Keratinocyte (primary cell): ENCODE data around the gene SAXO1. TPM values are rescaled to one million over a fixed set of nuclear protein-coding genes. Genes with fewer than 3 reads are reported as not detected.

Experiments
- DNase-seq: peaks from one replicate; pipeline ENCODE4 v3.0.0-alpha.2; 2011; ENCODE audit warnings: low read depth, missing footprints, low spot score
- FAIRE-seq: peaks from 2 replicates; lab custom pipeline; 2011; peaks lifted over from hg19 to GRCh38; lab: Jason Lieb, UNC
- H2AFZ ChIP-seq: 2 replicates; pipeline ENCODE4 v1.6.0; 2012; ENCODE audit warnings: low read length, control low read depth, inconsistent platforms; ENCODE audit not compliant: control insufficient read depth
- H3K27ac ChIP-seq: 2 replicates; pipeline ENCODE4 v1.5.1; 2011; ENCODE audit warnings: low read length; ENCODE audit not compliant: control insufficient read depth, insufficient read depth
- H3K27me3 ChIP-seq: 3 replicates; pipeline ENCODE4 v1.6.0; 2011; ENCODE audit warnings: low read length; ENCODE audit not compliant: control insufficient read depth, insufficient read depth; ENCODE audit errors: extremely low read depth
- H3K36me3 ChIP-seq, 2 experiments: 2 replicates in 1 of 2; 3 replicates in 1 of 2; pipeline ENCODE4 v1.5.1; 2011; ENCODE audit warnings: low read length in 2 of 2, mild to moderate bottlenecking in 1 of 2; ENCODE audit not compliant: control insufficient read depth in 2 of 2, insufficient read depth in 2 of 2; ENCODE audit errors: extremely low read depth in 1 of 2
- H3K4me1 ChIP-seq: 3 replicates; pipeline ENCODE4 v1.5.1; 2011; ENCODE audit warnings: low read length; ENCODE audit not compliant: control insufficient read depth, insufficient read depth; ENCODE audit errors: extremely low read depth
- H3K4me2 ChIP-seq: 3 replicates; pipeline ENCODE4 v1.6.0; 2011; ENCODE audit warnings: low read depth, low read length; ENCODE audit not compliant: control insufficient read depth, insufficient read depth; ENCODE audit errors: extremely low read depth
- H3K4me3 ChIP-seq, 3 experiments: fragments of 200-600 bp in 1 of 3; sonication (generic) in 1 of 3; 2 replicates in 2 of 3; 3 replicates in 1 of 3; pipeline ENCODE4 v1.5.1; 2011 to 2016; ENCODE audit warnings: low read length in 3 of 3, mild to moderate bottlenecking in 3 of 3, control low read depth in 2 of 3, inconsistent platforms in 1 of 3, low read depth in 1 of 3, mixed read lengths in 1 of 3, mixed run types in 1 of 3, moderate library complexity in 1 of 3; ENCODE audit not compliant: control insufficient read depth in 2 of 3, insufficient read depth in 2 of 3; ENCODE audit errors: extremely low read depth in 1 of 3
- H3K79me2 ChIP-seq: 2 replicates; pipeline ENCODE4 v1.6.0; 2012; ENCODE audit warnings: low read length; ENCODE audit not compliant: control insufficient read depth, insufficient read depth
- H3K9ac ChIP-seq: 3 replicates; pipeline ENCODE4 v1.6.0; 2011; ENCODE audit warnings: low read length; ENCODE audit not compliant: control insufficient read depth, insufficient read depth; ENCODE audit errors: extremely low read depth
- H3K9me1 ChIP-seq: 3 replicates; pipeline ENCODE4 v1.6.0; 2011; ENCODE audit warnings: low read length; ENCODE audit not compliant: control insufficient read depth, insufficient read depth; ENCODE audit errors: extremely low read depth
- H3K9me3 ChIP-seq: 2 replicates; pipeline ENCODE4 v1.5.1; 2012; ENCODE audit warnings: low read depth, low read length; ENCODE audit not compliant: control insufficient read depth
- H4K20me1 ChIP-seq: 3 replicates; pipeline ENCODE4 v1.6.0; 2011; ENCODE audit warnings: low read length; ENCODE audit not compliant: control insufficient read depth, insufficient read depth; ENCODE audit errors: extremely low read depth
- EZH2 ChIP-seq: IDR thresholded peaks from one replicate; pipeline ENCODE4 v1.6.1; 2012; ENCODE audit warnings: inconsistent platforms, mild to moderate bottlenecking, low read length, moderate library complexity
- dilution Hi-C: fragments of 300-500 bp; cut with MboI; formaldehyde crosslinking; loops from one replicate; pipeline ENCODE4 v1.7.0; 2020; ENCODE audit warnings: low sequenced_read_pairs; ENCODE audit not compliant: extremely low pct_ligation_motif_present
- polyA plus RNA-seq, 5 experiments: library from polyadenylated mRNA; depleted of rRNA in 3 of 5; stranded (reverse) in 3 of 5; stranded (forward) in 1 of 5; unstranded in 1 of 5; fragments of >200 nt; gene quantifications; 1 replicate in 1 of 5; 2 replicates in 3 of 5; 3 replicates in 1 of 5; pipeline versions ENCODE4 v1.2.1 to v1.2.3, GENCODE V29; 2011 to 2012; ENCODE audit warnings: missing spikeins in 2 of 5, low read depth in 1 of 5, low replicate concordance in 1 of 5
- TF ChIP-seq, protein P1 (sequence below), 3 experiments: IDR thresholded peaks in 1 of 3; conservative IDR thresholded peaks in 1 of 3; optimal IDR thresholded peaks in 1 of 3; 2 replicates in 2 of 3; 3 replicates in 1 of 3; pipeline versions ENCODE3 to v1.5.1; 2011; ENCODE audit warnings: low read length in 3 of 3, mild to moderate bottlenecking in 3 of 3, moderate library complexity in 2 of 3, control low read depth in 1 of 3, inconsistent platforms in 1 of 3; ENCODE audit not compliant: insufficient read depth in 2 of 3; ENCODE audit errors: extremely low read depth in 1 of 3

SAXO1 gene
- polyA plus RNA-seq, 1 donor (not counting 4 experiments of a cell fraction or from before 2014, with no cell fraction given), result not detected

DNA sequence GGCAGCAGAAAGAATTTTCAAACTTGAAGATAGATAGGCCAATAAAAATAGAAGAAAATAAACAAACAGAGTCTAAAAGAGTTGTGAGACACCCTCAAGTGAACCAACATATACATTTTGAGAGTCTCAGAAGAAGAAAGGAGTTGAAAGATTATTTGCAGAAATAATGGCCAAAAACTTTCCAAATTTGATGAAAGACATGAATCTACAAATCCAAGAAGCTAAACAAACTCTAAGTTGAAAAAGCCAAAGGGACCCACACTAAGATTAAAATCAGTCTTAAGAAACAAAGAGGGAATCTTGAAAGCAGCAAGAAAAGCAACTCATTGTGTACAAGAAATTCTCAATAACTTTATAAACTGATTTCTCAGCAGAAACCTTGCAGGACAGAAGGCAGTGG, 137.0 kb downstream of the SAXO1 start:
- H3K9me3 ChIP-seq, result no peaks in the 10 kb centered on the region
- no peaks in the 10 kb centered on the region for H3K36me3 ChIP-seq
- H3K9ac ChIP-seq, result no peak overlapping the region
- no peak overlapping the region for H3K4me2 ChIP-seq
- no peaks in the 10 kb centered on the region for H3K9me1 ChIP-seq
- no peaks in the 10 kb centered on the region for H4K20me1 ChIP-seq
- H3K27ac ChIP-seq, result no peak overlapping the region
- H3K4me1 ChIP-seq, result no peaks in the 10 kb centered on the region
- no peak overlapping the region for H2AFZ ChIP-seq
- no peak for DNase-seq
- H3K79me2 ChIP-seq, result no peaks in the 10 kb centered on the region
- FAIRE-seq, result no peak
- TF ChIP-seq, protein P1, sequence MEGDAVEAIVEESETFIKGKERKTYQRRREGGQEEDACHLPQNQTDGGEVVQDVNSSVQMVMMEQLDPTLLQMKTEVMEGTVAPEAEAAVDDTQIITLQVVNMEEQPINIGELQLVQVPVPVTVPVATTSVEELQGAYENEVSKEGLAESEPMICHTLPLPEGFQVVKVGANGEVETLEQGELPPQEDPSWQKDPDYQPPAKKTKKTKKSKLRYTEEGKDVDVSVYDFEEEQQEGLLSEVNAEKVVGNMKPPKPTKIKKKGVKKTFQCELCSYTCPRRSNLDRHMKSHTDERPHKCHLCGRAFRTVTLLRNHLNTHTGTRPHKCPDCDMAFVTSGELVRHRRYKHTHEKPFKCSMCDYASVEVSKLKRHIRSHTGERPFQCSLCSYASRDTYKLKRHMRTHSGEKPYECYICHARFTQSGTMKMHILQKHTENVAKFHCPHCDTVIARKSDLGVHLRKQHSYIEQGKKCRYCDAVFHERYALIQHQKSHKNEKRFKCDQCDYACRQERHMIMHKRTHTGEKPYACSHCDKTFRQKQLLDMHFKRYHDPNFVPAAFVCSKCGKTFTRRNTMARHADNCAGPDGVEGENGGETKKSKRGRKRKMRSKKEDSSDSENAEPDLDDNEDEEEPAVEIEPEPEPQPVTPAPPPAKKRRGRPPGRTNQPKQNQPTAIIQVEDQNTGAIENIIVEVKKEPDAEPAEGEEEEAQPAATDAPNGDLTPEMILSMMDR (optimal IDR thresholded peaks at IDR 0.05 in 1 of 3, IDR thresholded peaks at IDR 0.05 in 1 of 3, conservative IDR thresholded peaks at IDR 0.05 in 1 of 3; ENCODE audit: extremely low read depth in 1 of 3, insufficient read depth in 2 of 3, low read length in 3 of 3), result no peak
- no peak for TF ChIP-seq EZH2
- H3K27me3 ChIP-seq, result no peaks in the 10 kb centered on the region
- no peak overlapping the region for H3K4me3 ChIP-seq
- dilution Hi-C loops, result no loop called here

DNA sequence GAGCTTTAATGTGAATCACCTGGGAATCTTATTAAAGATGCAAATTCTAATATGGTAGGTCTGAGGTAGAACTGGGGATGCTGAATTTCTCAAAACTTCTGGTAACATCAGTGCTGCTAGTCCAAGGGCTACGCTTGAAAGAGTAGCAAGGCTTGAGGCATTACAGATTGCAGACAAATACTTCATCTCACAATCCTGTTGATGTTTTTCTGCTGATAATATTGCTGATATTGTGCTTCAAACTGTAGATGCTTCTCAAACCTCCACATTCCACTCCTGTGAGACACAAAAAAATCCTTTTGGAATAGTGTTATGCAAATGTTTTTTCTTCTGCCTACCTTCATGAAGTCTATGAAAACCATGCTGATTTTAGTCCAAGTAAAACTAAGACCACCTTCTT, 139.5 kb downstream of the SAXO1 start:
- Histone ChIP-seq H2AFZ (no peak overlapping the region), H4K20me1 (no peaks in the 10 kb centered on the region), H3K4me3 (no peak overlapping the region), H3K27me3 (no peaks in the 10 kb centered on the region), H3K36me3 (no peaks in the 10 kb centered on the region), H3K27ac (no peak overlapping the region), H3K4me2 (no peak overlapping the region), H3K9ac (no peak overlapping the region), H3K79me2 (no peaks in the 10 kb centered on the region), H3K9me3 (no peaks in the 10 kb centered on the region), H3K4me1 (no peaks in the 10 kb centered on the region), H3K9me1 (no peaks in the 10 kb centered on the region)
- TF ChIP-seq EZH2, result no peak
- TF ChIP-seq, protein P1 (optimal IDR thresholded peaks at IDR 0.05 in 1 of 3, IDR thresholded peaks at IDR 0.05 in 1 of 3, conservative IDR thresholded peaks at IDR 0.05 in 1 of 3; ENCODE audit: extremely low read depth in 1 of 3, insufficient read depth in 2 of 3, low read length in 3 of 3), result no peak
- dilution Hi-C loops, result no loop called here
- no peak for FAIRE-seq
- DNase-seq, result no peak
